NCI-H1694 treated with DMSO at 0.1 percent for 48 hours (cell line): ENCODE results near the gene IGSF11.

Experiments used
- DNase-seq: peaks from one replicate; lab custom pipeline; 2025; lab: John Stamatoyannopoulos, UW

The IGSF11 gene

DNA sequence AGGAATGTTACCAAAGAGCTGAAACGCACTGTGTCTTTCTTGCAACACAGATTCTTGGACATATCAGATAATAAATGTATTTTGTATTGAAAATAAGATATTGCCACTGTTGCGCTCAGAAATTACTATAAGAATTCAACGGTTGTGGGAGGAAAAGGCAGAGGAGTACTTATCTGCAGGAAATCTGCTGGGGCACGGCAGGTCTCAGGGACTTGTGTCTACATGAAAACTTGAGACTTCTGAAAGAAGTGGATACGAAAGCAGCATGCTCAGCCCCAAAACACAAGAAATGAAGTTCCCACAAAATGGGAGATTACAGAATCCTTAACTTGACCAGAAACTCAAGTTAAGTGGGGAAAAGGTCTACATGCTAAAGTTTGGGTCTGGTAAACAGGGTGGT is 86.5 kb downstream of the IGSF11 start:
- no peak for DNase-seq

DNA sequence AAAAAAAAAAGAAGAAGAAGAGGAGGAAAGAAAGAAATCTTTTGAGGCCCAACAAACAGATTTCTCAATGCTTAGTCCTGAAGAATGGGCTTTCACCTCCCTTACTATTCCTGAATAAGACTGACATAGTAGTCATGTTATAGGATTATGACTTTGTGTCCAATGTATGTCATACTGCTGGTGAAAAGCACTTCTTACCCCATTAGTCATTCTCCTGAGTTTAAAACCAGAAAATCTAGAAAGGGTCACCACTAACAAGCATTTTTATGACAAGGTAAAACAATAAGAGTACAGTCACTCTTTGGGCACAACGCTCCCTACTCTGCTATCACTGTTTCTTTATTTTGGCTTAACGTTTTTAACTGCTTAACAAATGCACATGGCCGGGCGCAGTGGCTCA is 88.2 kb downstream of the IGSF11 start:
- no peak for DNase-seq

DNA sequence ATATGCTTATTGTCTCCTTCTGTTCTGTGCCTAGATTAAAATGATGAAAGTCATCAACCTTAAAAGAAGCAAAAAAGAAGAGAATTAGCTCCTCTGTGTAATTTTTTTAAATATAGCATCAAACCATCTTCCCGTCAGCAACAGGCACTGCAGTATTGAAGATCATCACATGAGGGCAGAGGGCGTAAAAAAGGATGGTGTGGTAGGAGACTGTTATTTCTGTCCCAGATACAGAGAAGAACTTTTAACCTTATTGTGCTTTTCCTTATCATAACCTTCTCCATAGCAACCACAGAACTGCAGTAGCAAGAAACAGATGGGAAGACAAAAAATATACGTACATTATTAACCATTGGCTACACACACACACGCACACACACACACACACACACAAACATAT is 88.8 kb downstream of the IGSF11 start:
- peak; percentile 21 for DNase-seq

DNA sequence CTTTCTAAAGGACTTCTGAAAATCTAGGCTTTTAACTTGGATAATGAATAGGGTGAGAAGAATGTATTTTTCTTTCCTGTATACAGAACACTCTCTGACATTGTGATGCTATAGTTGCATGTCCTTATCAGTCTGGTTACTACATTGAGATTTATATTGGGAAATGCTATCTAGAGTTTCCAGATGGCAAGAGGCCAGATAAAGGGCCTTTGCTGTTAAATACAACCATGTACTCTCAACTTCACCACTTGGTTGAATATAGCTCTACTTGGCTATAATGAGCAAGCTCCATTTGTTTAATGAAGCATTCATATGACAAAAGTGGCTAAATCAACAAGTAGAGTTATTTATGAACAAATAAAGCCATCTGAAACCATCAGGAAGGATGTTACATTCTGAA is 91.0 kb downstream of the IGSF11 start:
- peak; percentile 18 for DNase-seq

DNA sequence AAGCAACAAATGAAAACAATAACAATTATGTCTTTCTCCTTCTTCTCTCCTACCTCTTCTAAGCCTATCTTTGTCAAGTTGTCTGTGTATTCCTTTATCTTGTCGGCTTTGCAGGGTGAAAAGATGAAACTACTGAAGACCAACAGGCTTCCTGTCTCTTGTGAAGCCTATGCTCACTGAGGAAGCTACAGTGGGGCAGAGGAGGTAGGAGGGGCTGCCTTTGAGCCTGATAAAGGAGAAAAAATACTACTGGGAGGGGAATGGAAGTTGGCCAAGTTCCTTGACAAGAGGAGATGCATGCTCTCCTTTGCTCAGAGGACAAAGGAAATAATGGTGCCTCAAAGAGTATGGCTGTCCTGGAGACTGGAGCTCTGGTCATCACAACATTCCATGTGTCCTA is 92.0 kb downstream of the IGSF11 start:
- DNase-seq: no peak

DNA sequence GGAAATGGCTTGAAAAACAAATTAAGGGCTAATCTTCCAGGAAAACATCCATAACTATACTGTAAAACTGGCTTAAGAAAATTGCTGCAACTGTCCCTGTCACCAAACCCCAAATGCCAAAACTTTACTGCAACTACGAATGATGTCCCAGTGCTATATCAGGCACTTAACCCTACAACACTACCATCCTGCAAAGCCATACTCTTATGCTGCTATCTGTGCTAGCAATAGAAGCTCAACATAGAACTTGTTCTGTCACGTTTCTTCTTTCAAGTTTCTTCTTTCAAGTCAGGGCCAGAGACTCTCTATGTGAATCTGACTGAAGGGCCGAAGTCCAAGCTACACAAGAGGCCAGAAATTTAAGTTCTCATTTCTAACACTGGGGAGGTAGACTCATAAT is 92.5 kb downstream of the IGSF11 start:
- no peak for DNase-seq

DNA sequence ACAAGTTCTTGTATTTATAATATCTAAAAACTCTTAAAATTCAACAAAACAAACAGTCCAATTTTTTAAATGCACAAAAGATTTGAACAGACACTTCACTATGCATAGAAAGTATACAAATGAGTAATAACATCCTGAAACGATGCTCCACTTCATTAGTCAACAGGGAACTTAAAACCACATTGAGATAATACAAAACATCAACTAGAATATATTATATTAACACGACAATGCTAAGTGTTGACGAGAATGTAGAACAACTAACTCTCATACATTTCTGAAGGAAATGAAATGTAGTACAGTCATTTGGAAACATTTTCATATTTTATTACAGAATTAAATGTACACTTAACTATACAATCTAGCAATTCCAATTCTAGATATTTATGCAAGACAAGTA is 93.4 kb downstream of the IGSF11 start:
- DNase-seq: no peak

DNA sequence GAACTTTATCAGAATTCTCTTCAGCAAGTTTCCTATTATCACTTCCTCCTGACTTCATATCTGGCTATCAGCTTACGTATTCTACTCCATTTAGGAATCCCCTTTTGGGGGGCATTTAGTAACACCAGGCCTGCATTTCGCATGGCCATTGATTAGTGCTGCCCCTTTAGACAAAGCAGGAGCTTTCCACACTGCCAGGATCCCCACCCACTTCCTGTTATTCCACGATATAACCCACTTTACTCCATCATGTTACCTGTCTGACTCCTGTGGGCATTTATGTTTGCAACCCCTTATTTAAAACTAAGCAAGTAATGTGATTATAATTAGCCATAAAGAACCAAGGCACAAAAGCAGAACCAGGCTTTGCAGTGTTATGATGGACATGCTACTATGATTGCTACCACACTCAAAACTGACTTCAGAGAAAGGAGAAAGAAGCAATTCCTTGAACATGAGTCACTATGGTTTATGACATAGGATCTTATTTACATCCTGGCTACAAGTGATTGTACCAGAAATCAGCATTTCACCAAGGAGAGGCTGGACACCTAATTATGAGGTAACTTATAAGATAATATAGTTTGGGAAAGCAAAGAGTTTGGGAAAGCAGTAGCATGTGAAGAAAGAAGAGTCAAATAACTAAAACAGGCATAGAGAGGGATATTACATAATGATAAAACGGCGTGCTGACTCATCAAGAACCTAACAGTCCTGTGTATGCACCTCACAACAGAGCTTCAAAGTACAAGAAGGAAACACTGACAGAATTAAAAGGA is 96.3 kb downstream of the IGSF11 start:
- DNase-seq: no peak

DNA sequence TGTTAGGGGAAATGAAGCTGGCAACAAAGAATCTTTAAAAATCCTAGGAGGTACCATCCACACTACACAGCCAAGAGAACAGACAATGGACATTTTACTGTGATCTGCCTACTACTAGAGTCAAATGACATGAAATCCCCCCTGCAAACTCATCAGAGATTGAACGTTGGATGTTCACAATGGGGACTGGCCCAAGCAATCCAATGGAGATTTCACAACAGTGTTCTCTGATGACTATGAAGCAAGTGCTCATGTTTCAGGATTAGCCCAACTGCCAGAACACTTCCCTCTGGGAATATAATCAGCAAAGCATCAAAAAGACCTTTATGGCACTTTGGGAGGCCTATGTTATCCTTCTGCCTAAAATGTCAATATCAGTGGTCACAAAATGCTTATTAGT is 97.8 kb downstream of the IGSF11 start:
- no peak for DNase-seq

DNA sequence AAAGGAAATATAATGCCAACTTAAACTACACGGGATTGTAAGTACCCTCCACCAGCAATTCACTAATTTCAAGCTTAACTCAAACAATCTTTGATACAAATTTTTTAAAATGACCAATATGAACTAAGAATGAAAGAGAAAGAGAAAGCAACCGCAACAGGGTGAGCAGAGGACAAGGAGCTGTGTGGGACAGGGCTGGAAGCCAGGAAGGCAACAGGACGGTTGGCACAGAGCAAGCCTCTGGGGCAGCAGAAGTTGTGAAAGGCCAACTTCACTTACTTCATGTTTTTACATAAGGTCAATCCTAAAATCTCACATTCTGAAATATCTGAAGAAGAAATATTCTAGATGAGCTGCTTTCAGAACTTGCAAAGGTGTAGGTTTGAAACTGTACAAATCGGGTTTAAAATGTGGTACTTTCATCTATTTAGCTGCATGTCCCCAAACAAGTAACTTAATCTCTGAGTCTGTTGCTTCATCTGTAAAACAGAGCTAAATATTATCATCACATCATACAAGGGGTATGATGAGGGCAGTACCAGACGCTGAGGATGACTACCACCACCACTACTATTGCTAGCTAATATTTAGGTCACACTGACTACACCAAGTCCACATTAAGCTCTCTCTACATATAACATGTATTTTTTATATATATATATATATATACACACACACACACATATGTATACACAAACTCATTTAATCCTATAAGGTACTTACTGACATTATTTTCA is 101.7 kb downstream of the IGSF11 start:
- DNase-seq: no peak

DNA sequence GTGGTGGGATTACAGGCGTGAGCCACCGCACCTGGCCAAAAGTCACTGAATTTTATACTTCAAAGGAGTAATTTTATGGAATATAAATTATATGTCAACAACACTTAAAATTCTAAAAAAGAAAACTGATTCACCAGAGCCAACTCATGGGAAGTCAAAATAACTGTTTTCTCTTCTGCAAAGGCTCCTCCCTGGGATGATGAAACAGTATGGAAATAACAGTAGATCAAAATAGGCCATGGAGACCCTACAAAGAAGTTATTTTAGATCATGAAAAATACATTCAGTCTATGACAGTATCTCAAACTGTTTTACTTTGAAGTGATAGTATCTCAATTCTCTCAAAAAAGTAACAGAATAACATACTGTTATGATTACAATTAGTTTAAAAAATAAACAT is 102.7 kb downstream of the IGSF11 start:
- DNase-seq: no peak

DNA sequence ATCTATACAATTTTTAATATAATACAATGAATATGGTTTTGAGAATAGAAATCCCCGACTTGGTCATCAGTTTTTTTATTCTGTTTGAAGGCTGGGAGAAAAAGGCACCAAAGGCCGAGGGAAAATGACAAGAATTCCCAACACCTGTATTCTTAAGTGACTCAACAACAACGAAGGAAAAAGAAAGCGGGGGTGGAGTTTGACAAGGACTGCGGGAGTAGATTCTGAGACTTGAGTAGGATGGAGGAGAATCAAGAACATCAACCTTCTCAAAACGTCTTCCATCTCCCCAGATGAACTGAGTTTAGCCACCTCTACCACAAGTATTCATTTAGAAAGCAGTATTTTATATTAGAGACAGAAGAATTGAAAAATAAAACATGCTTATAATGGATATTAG is 107.2 kb downstream of the IGSF11 start:
- no peak for DNase-seq

DNA sequence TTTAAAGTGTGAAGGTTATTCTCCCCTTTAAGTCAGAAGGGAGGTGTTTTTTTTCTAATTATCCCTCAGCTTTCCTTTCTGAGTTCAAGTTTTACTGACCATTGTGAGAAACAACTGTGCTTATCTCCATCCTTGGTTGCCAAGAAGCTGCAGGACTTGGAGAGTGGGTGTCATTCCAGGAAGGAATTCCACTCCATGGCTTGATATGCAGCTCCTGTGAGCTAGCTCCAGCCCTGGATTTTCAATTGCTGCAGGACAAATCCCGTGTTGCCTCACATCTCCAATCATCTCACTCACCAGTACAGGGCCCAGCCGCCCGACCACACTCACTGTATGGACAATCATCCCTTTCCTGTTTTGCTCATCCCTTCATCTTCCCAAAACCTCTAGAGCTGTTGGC is 122.5 kb downstream of the IGSF11 start:
- DNase-seq: no peak

DNA sequence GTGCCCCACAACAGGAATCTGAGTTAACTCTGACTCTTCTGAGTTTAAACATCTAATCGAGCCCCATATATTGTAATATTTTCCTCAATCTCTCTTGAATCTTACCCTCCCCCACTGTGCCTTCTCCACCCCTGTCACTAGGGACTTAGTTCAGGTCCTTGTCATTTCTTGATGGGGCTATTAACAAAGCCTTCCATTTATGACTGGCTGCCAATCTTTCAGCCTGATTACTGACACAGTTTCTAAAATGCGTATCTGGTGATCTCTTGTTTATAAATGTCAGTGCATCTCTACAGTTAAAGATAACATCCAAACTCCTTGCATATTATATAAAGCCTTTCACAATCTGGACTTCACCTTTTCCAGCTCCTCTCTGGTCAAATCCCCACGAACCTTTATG is 124.3 kb downstream of the IGSF11 start:
- no peak for DNase-seq

DNA sequence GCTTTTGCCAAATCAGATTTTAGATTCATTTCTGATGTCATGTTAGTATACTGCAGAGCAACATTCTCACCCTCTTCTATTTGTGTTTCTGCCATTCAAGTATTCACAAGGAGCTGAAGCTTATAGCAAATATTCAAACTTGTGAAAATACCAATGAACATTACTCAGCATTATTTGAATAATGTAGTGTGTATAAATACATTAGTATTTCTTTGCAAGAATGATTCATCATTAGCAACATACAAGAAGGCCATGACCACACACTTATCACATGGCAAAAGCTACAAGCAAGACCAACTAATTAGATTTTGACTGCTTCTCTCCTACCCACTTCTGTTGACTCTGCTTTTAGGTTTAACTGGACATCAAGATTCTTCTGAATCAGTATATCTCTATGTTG is 124.9 kb downstream of the IGSF11 start:
- no peak for DNase-seq

DNA sequence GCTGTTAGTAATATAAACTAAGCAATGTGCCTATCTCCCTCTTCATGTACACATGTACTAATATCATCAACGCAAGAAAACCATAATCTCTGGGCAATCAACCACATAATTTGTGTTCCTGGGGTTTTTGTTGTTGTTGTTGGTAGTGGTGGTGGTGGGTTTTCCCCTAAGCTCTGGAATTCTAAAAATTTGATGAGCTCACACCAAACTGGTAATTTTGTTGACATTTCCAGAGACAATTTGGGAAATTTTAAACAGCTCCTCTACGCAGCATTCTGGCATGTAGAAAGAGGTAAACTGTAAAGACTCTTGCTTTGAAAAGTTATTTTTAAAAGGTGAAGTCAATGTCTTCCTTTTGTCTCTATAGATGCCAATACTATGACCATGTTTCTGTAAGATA is 126.7 kb downstream of the IGSF11 start:
- no peak for DNase-seq

DNA sequence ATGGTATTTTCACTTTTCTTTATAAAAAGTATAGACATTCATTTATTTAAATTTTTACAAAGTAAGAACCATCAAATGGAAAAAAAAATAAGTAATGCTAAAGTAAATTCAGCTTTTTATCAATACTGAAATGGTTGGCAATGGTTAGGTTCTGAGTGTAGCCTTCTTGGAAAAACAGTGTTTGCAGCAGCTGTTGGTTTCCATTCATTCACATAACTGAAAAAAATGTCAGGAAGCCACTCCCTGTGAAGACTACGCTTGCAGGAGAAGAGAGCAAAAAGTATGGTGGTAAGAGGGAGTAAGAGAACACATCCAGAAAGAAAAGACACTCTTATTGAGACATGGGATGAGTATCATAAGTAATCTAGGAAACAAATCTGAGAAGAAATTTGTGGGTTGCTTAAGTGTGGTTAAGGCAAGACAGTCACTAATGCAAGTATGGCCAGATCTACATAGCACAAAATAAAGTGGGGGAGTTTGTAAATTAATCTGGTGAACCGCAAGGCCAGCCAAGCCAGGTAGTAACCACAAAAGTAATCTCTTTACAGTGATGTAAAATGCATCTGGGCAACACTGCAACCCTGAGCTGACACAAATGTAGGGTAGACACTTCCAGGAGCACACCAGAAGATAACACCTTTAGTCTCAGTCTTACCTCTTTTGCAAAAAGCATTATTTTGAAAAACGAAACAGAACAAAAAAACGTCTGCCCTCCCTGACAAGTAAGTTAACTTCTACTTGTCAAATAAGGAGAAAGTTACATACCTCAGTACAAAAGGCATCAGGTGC is 133.7 kb downstream of the IGSF11 start:
- no peak for DNase-seq

DNA sequence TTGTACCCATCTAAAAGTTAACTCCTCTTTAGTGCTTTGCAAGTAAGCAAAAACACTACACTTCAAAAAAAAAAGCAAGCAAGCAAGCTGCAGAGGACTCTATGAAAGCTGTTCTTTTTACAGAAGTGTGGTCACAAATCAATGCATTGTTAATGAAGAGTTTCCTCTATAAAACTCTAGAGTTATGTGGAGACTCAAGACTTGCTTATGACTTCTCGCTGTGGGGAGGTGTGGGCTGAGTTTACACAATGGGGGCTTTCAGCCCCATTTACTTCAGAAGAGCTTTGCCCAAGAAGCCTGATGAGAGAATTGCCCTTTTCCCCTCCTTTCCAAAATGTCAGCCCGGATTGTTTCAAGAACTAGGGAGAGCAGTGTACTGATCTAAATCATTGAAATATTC is 144.4 kb downstream of the IGSF11 start:
- DNase-seq: no peak

DNA sequence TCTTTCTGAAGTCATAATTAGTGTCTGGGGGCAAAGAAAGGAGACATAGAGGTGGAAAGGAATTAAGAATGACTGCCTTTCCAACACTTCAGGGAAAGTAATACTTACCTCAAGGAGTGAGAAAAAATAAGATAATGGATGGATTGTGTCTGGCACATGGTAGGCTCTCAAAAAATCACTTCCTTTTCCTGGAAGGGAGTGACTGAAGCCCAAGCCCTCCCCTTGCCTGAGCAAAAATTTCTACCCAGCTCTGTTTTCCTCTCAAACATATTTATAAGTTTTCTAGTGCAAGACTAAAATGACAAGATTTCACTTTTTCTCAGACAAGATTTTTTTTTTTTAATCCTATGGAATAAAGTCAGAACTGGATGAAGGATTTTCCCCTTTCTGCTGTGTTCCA is 145.0 kb downstream of the IGSF11 start:
- DNase-seq: no peak

DNA sequence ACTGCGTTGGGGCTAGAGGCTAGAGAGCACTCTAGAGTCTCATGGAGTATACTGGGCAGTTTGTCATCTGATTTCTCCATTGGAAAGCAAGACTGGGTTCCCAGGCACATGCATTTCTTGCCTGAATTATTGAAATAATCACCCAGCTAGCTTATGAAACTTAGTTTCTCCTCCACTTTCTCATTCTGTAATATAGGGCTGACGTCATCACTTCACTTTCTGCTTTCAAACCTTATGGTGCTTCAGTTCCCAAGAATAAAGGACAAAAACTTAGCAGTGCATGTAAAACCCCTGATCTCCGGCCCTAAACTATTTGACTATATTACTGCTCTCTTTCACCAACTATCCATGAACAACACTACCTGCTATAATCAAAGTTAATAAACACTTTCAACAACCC is 147.9 kb downstream of the IGSF11 start:
- DNase-seq: no peak

DNA sequence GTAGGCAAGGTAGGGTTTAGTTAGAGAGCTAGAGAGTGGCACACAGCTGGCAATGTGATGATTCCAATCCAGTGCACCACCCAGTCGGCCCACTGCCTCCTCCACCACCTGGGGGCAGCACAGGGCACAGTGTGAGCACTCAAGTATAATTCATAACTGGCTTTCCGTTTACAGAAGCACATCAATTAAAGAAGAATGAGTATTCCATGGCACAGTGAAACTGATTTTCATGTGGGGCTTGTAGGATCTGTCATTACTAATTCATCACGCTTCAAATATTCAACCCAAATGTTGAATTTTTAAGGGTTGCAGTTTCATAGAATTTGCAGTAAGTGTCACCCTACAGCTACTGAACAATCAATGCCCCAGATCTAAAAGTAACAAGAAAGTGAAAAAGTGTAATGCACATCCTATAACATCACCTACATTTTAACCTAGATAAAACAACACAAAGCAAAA is 149.9 kb downstream of the IGSF11 start:
- peak; percentile 81 for DNase-seq

DNA sequence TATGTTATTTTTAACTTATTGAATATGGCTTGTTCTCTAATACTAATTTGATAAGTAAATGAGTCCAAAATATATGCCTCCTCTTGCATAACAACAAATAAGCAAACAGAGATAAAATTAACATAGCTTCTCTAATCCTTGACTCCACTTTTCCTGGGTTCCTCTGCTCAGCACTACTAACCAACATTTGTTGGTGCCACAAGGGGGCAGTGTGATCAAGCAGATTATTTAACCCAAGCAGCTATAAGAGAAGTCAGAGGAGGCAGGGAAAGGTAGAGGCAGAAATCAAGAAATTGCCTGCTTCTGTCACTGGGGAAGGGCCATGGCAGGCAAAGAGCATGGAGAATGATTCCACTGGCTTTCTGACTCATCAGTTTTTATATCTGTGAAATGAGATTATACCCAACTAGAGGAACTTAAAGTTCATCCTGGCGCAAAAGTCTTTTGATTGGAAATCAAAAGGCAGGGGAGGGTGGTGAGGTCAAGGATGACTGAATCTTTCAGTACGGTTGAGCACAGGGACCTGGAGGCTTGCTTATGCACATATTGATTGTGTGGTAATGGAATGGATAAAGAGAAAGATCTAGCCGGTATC is 152.2 kb downstream of the IGSF11 start:
- peak; percentile 29 for DNase-seq
